PFSK-1 (cell line): ENCODE results near the gene HSPB2.

Experiments
- FOXP2 ChIP-seq: optimal IDR thresholded peaks from 2 replicates; pipeline ENCODE3; 2011; ENCODE audit warnings: borderline replicate concordance, control low read depth, inconsistent platforms; ENCODE audit not compliant: insufficient read depth; ENCODE audit errors: extremely low read length, extremely low read depth
- POLR2AphosphoS5 ChIP-seq: IDR thresholded peaks from 2 replicates; pipeline ENCODE4 v1.6.1; 2012; ENCODE audit warnings: low read depth, mild to moderate bottlenecking, control low read depth, low read length, moderate library complexity
- REST ChIP-seq, 2 experiments: IDR thresholded peaks; 2 replicates each; pipeline versions ENCODE4 v1.6.1 to v1.8.0; 2011 to 2012; ENCODE audit warnings: low read depth in 2 of 2, low read length in 2 of 2, control low read depth in 1 of 2, inconsistent platforms in 1 of 2, mild to moderate bottlenecking in 1 of 2, moderate library complexity in 1 of 2; ENCODE audit not compliant: insufficient read depth in 1 of 2
- SIN3A ChIP-seq: IDR thresholded peaks from 2 replicates; pipeline ENCODE4 v1.6.1; 2012; ENCODE audit warnings: mild to moderate bottlenecking, low read length, moderate library complexity, borderline replicate concordance; ENCODE audit not compliant: insufficient read depth
- TAF1 ChIP-seq: IDR thresholded peaks from 2 replicates; pipeline ENCODE4 v1.6.1; 2012; ENCODE audit warnings: low read length, control low read depth, borderline replicate concordance; ENCODE audit not compliant: insufficient read depth

The HSPB2 gene

GRCh38 chr11:111939836-111940604, 27.5 kb downstream of the HSPB2 start:
- TF ChIP-seq REST (IDR thresholded peaks at IDR 0.05; ENCODE audit: insufficient read depth in 1 of 2, low read depth in 2 of 2, low read length in 2 of 2) = no peak
- TF ChIP-seq FOXP2 = no peak
- no peak for TF ChIP-seq POLR2AphosphoS5
- no peak for TF ChIP-seq SIN3A
- TF ChIP-seq TAF1 = no peak

- no peak for TF ChIP-seq REST (IDR thresholded peaks at IDR 0.05; ENCODE audit: insufficient read depth in 1 of 2, low read depth in 2 of 2, low read length in 2 of 2)
- TF ChIP-seq POLR2AphosphoS5 = no peak
These were observed 29.4 kb downstream of the HSPB2 start for GRCh38 chr11:111941963-111942362.

GRCh38 chr11:111942829-111943228, 30.3 kb downstream of the HSPB2 start:
- TF ChIP-seq FOXP2 = no peak
- no peak for TF ChIP-seq REST (IDR thresholded peaks at IDR 0.05; ENCODE audit: insufficient read depth in 1 of 2, low read depth in 2 of 2, low read length in 2 of 2)
- TF ChIP-seq SIN3A = no peak

GRCh38 chr11:111944139-111944538, 31.6 kb downstream of the HSPB2 start:
- TF ChIP-seq FOXP2 (no peak), POLR2AphosphoS5 (no peak), SIN3A (no peak), REST (IDR thresholded peaks at IDR 0.05; ENCODE audit: insufficient read depth in 1 of 2, low read depth in 2 of 2, low read length in 2 of 2) (no peak), TAF1 (no peak)

GRCh38 chr11:111944651-111945051, 32.1 kb downstream of the HSPB2 start:
- no peak for TF ChIP-seq REST (IDR thresholded peaks at IDR 0.05; ENCODE audit: insufficient read depth in 1 of 2, low read depth in 2 of 2, low read length in 2 of 2)
- TF ChIP-seq FOXP2 = no peak
- TF ChIP-seq TAF1 = no peak
- TF ChIP-seq POLR2AphosphoS5 = no peak
- no peak for TF ChIP-seq SIN3A
